Skin of body (tissue), 2 donors: ENCODE results near the gene EBI3. TPM values are rescaled to one million over a fixed set of nuclear protein-coding genes. Genes with fewer than 3 reads are reported as not detected.
"Not testable (repeated sequence)": the region's sequence is repeated elsewhere in the genome, so short reads cannot be mapped to it uniquely, and the experiment has no call there.

ENCODE experiments used
- DNase-seq: peaks from one replicate; lab custom pipeline; 2025; lab: John Stamatoyannopoulos, UW
- total RNA-seq: library from RNA; depleted of rRNA; stranded (reverse); fragments of >200 nt; gene quantifications from one replicate; pipeline ENCODE4 v1.2.3, GENCODE V29; 2014

Gene EBI3
- total RNA-seq, 1 donor from 2014 or later: not detected

DNA sequence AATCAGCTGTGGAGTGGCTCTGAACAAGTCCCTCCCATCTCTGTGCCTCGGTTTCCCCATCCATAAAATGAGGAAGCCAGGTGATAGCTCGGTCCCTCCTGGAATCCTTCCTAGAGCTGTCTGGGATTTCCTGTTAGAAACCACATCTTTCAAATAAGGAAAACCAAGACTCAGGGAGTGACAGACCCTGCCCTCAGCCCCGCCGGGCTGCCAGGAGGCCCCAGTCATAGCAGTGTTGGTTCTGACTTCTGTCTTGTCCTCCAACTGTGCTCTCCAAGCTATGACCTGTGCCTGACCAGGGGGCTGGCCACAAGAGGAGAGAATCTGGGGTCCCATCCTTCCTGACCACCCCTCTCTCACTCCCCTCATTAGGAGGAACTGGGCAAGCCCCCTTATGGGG is 48.7 kb downstream of the EBI3 start:
- DNase-seq: no peak

DNA sequence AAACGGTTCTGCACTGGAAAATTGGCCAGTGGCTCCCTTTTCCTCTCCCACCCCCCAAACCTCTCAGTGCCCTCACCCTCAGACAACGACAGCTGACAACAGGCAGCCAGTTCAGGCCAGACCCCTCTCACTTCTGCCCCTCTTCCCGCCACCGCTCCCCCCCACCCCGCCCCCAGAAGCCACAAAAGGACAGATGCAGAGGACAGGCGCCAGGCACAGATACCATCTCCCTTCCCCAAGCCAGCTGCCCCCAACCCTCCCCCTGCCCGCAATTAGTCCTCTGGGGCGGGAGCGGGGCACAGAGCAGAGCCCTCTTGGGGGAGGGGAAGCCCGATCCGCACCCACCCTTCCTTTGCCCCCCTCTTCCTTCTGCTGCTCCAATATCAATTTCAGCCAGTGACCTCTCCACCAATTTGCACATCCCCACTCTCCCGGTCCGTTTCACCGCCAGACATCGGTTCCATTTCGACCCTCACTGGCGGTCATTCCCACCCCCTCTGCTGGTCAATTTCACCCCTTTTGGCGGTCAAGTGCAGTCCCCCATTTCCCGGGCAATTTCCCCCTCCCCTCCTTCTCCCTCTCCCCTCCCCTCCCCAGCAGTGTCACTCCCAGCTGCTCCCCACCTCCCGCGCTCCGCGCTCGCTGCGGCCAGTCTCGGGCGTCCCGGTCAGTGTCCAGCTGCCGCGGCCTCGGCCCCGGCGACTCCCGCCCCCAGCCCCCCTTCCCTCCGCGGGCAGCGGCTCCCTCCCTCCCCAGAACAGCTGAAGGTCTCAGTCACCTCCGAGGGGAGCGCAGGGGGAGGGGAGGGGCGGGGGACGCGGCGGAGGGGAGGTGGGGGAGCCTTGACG is 49.3 kb downstream of the EBI3 start, which contains the start of gene SHD:
TSS of gene SHD (plus strand) at position 848 of the 848 bp plus-strand sequence. CDS start 798 bp downstream, outside the sequence.
- DNase-seq: no peak

DNA sequence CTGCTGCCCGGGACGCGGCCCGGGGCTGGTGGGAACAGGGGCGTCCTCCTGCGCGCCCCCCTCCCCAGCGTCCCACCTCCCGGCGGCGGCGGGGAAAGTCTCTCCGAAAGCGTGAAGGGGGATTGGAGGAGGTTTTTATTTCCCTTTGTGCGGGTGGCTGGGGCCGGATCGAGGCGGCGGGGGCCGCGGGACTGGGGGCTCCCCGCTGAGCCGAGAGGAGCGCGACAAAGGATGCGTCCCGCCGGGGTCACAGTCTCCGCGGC is 49.9 kb downstream of the EBI3 start:
- DNase-seq: no peak

DNA sequence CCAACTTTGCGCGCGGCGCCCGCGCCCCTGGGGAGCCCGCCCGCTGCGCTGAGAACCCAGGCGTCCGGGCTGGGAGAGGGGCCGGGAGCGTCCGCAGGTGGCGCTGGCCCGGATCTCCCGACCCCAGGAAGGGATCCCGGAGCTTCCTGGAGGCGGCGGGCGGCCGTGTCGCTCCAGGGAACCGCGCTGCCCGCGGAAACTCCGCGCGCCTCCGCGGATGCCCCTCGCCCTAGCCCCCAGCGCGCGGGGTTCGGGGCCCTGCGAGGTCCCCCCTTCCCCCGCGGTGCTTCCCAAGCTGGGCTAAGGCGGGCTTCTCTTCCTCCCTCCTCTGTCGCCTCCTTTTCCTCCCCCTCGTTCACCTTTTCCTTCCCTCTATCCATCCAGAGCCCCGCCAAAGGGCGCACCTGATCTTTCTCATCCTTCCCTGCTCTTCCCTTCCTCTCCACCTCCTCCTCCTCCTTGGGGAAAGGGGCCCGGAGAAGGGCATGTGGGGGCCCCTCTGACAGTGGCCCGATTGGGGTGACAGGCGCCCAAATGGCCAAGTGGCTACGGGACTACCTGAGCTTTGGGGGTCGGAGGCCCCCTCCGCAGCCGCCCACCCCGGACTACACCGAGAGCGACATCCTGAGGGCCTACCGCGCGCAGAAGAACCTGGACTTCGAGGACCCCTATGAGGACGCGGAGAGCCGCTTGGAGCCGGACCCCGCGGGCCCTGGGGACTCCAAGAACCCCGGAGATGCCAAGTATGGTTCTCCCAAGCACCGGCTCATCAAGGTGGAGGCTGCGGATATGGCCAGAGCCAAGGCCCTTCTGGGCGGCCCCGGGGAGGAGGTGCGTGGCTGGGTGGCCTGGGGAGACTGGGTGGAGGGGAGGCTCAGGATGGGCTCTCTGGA is 50.5 kb downstream of the EBI3 start:
- no peak for DNase-seq

DNA sequence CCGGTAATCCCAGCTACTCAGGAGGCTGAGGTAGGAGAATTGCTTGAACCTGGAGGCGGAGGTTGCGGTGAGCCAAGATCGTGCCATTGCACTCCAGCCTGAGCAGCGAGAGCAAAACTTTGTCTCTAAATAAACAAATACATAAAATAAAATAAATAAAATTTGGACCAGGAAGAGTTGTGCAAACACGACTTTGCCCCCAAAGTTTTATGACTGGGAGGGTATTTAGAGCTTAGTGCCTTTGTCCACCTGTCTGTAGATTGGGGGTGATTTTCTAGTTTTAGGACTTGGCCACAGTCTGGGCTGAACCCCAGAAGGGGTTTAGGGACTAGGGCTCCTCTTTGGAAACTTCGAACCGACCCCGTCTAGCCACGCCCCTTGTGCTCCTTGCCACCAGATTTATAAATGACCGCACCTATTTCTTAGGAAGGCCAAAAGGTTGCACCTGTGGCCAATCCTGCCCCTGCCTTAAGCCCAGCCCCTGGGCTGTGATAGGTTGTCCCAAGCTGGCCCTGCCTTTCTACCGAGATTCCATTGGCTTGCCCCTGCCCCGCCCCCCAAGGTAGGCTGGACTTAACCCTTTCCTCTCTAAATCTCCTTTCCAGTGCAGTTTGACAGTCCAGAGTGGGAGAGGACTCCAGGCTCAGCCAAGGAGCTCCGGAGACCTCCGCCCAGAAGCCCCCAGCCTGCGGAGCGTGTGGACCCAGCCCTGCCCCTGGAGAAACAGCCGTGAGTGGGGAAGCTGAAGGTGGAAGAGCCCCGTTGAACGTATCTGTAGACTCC is 55.0 kb downstream of the EBI3 start:
- DNase-seq: no peak

DNA sequence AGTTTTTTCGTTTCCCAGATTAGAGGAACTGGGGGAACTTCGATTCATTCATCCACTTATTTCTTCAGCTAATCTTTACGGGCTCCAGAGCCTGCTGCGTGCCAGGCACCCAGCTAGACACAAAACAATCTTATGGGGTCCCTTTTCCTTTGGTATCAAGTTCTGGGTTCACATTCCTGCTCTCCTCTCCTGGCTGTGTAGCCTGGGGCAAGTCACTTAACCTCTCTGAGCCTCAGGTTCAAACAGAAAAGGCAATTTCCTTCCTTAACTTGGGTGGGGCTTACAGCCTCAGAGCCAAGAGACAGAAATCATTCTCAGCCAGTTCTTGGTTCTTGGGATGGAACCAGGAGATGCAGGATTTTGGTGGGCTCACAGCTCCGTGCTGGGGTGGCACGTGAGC is 55.7 kb downstream of the EBI3 start:
- no peak for DNase-seq

DNA sequence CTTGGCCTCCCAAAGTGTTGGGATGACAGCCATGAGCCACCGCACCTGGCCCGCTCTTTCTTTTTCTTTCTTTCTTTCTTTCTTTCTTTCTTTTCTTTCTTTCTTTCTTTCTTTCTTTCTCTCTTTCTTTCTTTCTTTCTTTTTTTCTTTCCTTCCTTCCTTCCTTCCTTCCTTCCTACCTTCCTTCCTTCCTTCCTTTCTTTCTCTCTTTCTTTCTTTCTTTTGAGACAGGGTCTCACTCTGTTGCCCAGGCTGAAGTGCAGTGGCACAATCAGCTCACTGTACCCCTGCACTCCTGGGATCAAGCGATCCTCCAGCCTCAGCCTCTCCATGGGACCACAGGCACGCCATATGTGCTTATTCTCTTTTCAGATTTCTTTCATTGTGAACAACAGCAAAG is 56.8 kb downstream of the EBI3 start:
- not testable (repeated sequence) for DNase-seq

Other genes starting within 250 kb of the EBI3 start
- gene EEF2, start 244.1 kb upstream of the EBI3 start, total RNA-seq: 1,711 TPM
- 22.9 TPM for gene PIAS4, start 221.8 kb upstream of the EBI3 start, total RNA-seq
- 12.7 TPM for gene ZBTB7A, start 162.6 kb upstream of the EBI3 start, total RNA-seq
- gene MAP2K2, start 105.4 kb upstream of the EBI3 start, total RNA-seq: 54.5 TPM
- gene CREB3L3, start 75.9 kb upstream of the EBI3 start, total RNA-seq: not detected
- 4.7 TPM for gene SIRT6, start 47.0 kb upstream of the EBI3 start, total RNA-seq
- 0.79 TPM for gene ANKRD24, start 46.8 kb upstream of the EBI3 start, total RNA-seq
- gene YJU2, start 17.6 kb downstream of the EBI3 start, total RNA-seq: 12.7 TPM
- gene SHD, start 49.7 kb downstream of the EBI3 start, total RNA-seq: 1.3 TPM
- gene TMIGD2, start 72.9 kb downstream of the EBI3 start, total RNA-seq: 0.49 TPM
- 0.59 TPM for gene FSD1, start 75.1 kb downstream of the EBI3 start, total RNA-seq
- gene STAP2, start 109.3 kb downstream of the EBI3 start, total RNA-seq: 25.5 TPM
- 5.8 TPM for gene MPND, start 114.0 kb downstream of the EBI3 start, total RNA-seq
- 24.7 TPM for gene SH3GL1, start 171.0 kb downstream of the EBI3 start, total RNA-seq
- 9.5 TPM for gene CHAF1A, start 173.1 kb downstream of the EBI3 start, total RNA-seq
- gene UBXN6, start 228.3 kb downstream of the EBI3 start, total RNA-seq: 49.7 TPM
- gene HDGFL2, start 242.8 kb downstream of the EBI3 start, total RNA-seq: 28.7 TPM